Lower leg skin (tissue), 3 donors: ENCODE data around the gene TUFT1.
"Not testable (repeated sequence)": the region's sequence is repeated elsewhere in the genome, so short reads cannot be mapped to it uniquely, and the experiment has no call there.

ENCODE experiments used
- CTCF ChIP-seq, 3 donors: fragments of 450-650 bp; IDR thresholded peaks; one replicate each; pipeline ENCODE4 v1.5.1; 2016; ENCODE audit warnings: antibody characterized with exemption in 3 of 3, mild to moderate bottlenecking in 3 of 3, moderate library complexity in 2 of 3
- POLR2A ChIP-seq, 2 donors: fragments of 450-650 bp; IDR thresholded peaks; one replicate each; pipeline ENCODE4 v1.6.1; 2016 to 2017; ENCODE audit warnings: antibody characterized with exemption in 2 of 2, mild to moderate bottlenecking in 1 of 2, moderate library complexity in 1 of 2

- not testable (repeated sequence) for TF ChIP-seq CTCF, POLR2A (IDR thresholded peaks at IDR 0.05)
Observed at GRCh38 chr1:151618996-151619395, 78.9 kb downstream of the TUFT1 start.
